ENCODE measurements around the gene BANF2.

- TF ChIP-seq CTCF (IDR thresholded peaks at IDR 0.05; ENCODE audit: low read length) (peak; percentile 14; the same call in 1 of the 2 replicates), EZH2 (optimal IDR thresholded peaks at IDR 0.05; ENCODE audit: low read depth, low read length) (no peak)
Observed at GRCh38 chr20:17721802-17722486, 22.2 kb downstream of the BANF2 start.
